Globus pallidus (tissue), 1 donor: ENCODE measurements around the gene VCL.
"Not testable (repeated sequence)": the region's sequence is repeated elsewhere in the genome, so short reads cannot be mapped to it uniquely, and the experiment has no call there.

Source experiments
- DNase-seq: peaks from one replicate; pipeline ENCODE4 v3.0.0-alpha.2; 2015; ENCODE audit warnings: low spot score

Gene VCL

GRCh38 chr10:74109452-74109851 is 111.5 kb downstream of the VCL start:
- no peak for DNase-seq

DNA sequence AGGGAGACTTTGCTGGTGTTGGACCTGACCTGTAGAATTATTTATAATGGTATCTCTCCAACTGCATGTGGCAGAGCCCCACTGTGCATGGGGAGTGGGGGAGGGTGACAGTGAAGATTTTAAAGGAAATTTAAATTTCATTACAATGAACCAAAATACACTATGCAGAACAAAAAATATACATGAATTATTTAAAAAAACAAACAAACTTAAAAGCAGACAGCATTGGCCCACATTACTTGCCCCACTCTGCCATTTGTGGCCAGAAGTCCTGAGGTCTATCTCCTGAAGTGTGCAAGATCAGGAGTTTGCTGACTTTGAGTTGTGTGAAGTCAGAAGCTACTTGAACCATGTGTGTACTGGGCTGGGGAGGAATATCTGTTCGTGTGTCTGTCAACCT is 112.2 kb downstream of the VCL start:
- DNase-seq, result no peak

GRCh38 chr10:74111799-74112198 is 113.9 kb downstream of the VCL start:
- no peak for DNase-seq

DNA sequence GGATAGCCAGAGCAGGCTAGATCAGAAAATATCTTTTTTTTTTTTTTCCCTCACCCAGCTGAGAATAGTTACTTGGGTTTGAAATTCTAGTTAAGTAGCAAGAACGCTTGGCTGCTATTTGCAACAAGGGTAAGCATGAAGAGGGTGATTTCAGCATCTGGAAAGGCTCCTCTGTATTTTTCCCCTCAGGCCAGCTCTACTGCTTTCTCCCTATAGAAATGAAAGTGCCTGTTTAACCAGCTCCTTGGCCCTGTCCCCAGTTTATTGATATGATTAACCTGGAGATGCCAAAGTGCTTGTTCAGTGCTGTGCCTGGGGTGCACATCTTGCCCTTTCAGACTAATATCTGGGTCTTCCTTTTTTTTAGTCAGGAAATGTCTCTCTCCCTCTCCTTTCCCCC is 115.6 kb downstream of the VCL start:
- DNase-seq, result no peak

GRCh38 chr10:74114041-74114448 is 116.1 kb downstream of the VCL start:
- peak; percentile 14 for DNase-seq

DNA sequence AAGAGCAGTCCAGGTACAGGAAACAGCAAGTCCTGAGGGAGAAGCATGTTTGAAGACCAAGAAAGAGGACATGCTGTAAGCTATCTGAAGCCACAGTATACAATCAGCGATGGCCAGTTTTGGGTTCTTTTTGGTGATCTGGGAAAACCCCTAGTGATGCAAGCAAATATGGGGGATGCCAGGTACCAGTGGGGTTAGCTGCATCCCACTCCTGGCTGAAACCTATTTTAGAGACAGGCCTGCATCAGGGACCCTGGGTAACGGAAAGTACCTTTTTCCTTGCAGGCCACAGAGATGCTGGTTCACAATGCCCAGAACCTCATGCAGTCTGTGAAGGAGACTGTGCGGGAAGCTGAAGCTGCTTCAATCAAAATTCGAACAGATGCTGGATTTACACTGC is 119.8 kb downstream of the VCL start:
- DNase-seq, result no peak

DNA sequence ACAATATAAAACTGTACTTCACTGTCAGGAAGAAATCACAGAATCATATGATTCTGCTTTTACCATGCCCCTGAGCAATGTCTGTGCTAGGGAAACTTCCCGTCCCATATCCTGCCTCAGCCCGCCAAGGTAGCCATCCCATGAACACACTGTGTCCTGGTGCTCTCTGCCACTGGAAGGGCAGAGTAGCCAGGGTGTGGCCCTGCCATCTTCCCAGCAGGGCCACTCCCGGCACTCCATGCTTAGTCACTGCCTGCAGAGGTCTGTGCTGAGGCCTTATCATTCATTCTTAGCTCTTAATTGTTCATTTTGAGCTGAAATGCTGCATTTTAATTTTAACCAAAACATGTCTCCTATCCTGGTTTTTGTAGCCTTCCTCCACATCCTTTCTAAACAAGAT is 120.9 kb downstream of the VCL start:
- no peak for DNase-seq

GRCh38 chr10:74120911-74121310 is 123.0 kb downstream of the VCL start:
- DNase-seq, result no peak

GRCh38 chr10:74121368-74121767 is 123.5 kb downstream of the VCL start:
- no peak for DNase-seq

DNA sequence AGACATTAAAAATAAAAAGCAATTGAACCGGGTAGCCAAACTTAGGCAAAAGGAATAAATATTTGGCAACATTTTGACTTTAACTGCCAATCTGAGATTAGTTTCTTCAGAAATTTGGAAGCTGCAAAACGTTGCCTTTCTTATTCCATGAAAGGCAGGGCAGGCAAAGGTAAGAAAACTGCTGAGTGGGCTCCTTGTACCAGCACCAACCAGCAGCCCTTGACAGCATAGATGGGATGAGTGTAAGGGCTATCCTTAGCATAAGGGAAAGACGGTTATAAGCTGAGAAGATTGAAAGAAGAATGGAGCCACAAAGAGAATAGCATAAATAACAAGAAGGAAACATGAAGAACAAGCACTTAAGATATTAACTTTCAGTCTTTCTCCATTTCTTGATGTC is 124.1 kb downstream of the VCL start:
- DNase-seq, result no peak

GRCh38 chr10:74123081-74123480 is 125.2 kb downstream of the VCL start:
- DNase-seq, result no peak

- DNase-seq, result no peak
These were observed 136.3 kb downstream of the VCL start for GRCh38 chr10:74133923-74134820.

DNA sequence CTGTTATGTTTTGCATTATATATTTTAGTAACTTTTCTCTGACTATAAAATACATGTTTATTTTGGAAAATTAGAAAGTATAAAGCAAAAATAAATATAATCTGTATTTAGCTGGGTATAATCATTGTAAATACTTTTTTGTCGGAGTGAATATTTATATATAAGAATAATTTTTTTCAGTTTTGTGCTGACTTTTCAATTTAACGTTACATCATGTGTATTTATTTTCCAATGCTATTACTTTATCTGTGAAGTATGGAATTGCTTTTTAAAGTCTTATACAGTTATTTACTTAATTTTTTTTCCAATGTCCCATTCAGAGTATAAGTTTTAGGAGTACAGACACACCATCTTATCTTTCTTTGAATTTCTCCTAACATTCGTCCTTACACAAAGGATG is 137.5 kb downstream of the VCL start:
- no peak for DNase-seq

DNA sequence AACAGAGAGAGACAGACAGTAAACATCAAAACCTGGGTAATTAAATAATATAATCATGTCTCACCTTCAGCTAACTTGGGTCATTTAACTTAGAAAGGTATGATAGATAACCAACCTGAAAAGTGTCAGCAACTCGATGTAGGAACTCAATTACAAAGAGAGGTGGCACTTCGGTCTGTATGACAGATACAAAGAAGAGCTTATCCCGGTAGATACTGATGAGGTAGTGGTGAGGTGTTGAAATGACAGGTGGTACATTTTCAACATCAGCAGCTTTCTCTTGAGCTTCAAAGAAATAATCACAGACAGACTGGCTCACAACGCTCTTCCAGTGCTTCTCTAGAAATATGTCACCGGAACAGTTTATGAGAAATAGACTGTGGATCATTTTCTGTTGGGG is 140.1 kb downstream of the VCL start:
- no peak for DNase-seq

DNA sequence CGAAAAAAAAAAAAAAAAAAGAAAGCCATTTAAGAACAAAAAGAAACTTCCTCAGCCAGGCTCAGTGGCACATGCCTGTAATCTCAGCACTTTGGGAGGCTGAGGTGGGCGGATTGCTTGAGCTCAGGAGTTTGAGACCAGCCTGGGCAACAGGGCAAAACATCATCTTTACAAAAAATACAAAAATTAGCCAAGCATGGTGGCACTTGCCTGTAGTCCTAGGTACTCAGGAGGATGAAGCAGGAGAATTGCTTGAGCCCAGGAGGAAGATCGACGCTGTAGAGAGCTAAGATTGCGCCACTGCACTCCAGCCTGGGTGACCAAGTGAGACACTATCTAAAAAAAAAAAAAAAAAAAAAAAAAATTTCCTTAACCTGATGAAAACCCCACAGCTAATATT is 140.7 kb downstream of the VCL start:
- DNase-seq, result not testable (repeated sequence)

- DNase-seq, result no peak
These were observed 142.1 kb downstream of the VCL start for GRCh38 chr10:74139981-74140380.

DNA sequence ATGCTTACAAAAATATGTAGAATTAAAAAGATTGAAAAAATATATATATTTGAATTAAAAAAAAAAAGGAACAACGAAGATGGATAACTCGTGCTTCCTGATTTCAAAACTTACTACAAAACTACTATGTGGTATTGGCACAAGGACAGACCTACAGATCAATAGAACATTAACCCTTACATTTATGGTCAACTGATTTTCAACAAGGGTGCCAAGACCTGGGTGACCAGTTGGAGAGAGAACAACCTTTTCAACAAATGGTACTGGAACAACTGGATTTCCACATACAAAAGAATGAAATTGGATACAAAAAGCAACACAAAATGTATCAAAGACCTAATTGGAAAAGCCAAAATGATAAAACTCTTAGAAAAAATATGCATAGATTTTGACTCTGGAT is 142.6 kb downstream of the VCL start:
- DNase-seq, result no peak

GRCh38 chr10:74145133-74145532 is 147.2 kb downstream of the VCL start:
- no peak for DNase-seq

DNA sequence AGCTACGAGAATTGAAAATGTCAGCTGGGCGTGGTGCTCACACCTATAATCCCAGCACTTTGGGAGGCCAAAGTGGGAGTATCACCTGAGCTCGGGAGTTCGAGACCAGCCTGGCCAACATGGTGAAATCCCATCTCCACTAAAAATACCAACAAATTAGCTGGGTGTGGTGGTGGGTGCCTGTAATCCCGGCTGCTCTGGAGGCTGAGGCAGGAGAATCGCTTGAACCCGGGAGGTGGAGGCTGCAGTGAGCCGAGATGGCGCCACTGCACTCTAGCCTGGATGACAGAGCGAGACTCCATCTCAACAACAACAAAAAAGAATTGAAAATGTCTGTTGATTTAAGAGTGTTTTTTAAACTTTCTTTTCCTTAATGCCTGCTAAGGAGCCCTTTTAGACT is 149.1 kb downstream of the VCL start:
- DNase-seq, result not testable (repeated sequence)

- DNase-seq, result no peak
These were observed 152.5 kb downstream of the VCL start, which contains the start of gene AP3M1 for GRCh38 chr10:74150204-74150989. AP3M1 (minus strand) TSS chr10:74150828; CDS start chr10:74138379, 12,449 bp downstream.

DNA sequence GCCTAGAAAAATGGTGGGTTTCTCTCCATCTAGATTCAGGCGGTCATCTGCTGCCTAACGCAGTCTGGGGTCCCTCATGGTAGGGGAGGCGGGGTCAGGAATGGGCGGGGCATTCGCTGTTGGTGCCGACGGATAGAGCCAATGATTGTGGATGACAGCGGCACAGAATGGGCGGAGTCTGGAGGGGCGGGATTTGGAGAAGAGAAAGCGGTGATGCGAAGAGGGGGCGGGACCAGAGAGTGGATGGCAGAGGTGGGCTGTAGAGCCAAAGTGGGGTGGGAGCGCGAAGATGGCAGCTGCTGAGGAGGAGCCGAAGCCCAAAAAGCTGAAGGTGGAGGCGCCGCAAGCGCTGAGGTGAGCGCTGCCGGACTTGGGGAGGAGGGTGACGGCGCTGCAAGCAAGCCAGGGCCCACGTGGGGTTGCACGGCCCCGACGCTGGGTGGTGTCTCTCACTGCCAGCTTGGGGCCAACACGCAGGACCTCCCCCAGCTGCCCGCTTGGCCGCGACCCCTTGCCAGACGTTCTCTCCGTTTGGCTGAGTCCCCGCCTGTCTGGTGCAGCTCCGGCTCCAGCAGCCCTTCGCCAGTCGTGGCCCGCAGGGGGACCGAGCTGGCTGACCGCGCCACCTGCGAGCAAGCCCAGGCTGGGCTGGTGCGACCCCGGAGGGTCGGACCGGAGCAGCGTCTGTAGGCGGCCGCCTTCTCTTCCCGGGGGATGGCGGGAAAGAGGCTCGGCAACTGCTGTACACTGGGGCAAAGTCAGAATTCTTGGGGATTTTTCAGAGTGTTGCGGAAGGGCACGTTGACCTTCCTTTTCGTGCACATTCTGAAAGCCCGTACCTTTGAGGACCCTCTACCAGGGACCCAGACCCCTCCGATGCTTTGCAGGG is 153.3 kb downstream of the VCL start, which contains the start of gene ADK:
TSS of gene ADK (plus strand) at position 232 of the 889 bp plus-strand sequence. CDS start at position 290, 58 bp downstream.
- DNase-seq, result peak; percentile 99
